ENCODE measurements around the gene ABCF1.

Gene ABCF1

DNA sequence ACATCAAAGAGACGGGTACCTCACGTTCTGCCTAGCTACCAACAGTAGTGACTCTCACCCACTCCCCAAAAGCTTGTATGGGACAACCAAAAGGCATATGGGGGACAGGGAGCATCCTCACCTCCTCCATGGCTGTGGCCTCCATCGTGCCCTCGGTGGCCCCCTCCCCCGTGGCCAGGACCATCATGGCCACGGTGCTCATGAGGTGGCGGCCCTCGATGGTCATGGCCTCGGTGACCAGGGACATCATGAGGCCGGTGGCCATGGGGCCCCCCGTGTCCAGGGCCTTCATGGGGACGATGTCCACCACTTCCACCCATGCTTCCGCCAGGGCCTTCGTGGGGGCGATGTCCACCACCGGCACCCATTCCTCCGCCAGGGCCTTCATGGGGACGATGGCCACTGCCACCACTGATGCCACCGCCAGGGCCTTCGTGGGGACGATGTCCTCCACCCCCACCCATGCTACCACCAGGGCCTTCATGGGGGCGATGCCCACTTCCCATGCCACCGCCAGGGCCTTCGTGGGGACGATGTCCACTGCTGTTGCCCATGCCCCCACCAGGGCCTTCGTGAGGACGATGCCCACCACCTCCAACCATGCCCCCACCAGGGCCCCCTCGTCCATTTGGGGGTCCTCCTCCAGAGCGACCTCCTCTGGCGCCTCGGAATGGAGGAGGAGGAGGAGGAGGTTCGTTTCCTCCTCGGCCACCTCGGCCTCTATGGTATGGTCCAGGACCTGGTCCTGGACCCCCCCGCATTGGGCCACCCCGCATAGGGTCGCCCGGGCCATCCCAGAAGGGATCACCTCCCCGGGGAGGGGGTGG lies 30.8 kb downstream of the ABCF1 start:
- no peak for DNase-seq

DNA sequence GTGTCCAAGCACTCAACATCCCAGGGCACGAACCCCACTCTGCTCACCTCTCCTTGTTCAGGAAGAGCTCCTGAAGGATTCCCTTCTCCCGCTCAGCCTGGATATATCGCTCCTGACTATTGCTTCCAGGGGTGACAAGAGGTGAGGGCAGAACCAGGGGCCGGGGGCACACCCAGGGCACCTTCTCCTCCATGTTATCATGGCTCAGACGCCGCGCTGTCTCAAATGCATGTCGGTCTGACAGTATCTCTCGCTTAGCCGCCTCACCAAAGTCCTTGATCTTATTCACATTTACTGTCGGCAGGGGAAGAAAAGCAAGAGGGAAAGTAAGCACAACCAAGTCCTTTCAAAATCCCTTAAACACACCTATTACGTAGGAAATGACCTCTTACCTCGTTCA lies 32.7 kb downstream of the ABCF1 start:
- no peak for DNase-seq

DNA sequence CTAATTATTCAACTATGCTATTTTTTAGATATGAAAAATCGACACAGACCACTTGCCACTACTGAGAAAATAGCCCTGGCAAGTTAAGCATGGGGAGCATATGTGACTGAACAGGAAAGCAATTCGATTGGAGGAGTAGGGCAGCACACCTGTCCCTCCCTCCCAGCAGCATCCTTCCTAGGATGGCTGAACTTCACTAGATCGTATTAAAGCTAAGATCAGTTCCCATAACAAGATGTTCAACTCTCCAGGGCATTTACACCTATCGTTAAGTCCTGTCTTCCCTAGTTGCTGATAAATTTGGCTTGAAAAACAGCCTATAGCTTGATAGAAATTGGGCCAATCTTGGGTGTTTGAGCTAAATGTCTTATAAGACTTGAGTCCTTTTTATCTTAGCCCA lies 38.8 kb downstream of the ABCF1 start:
- DNase-seq: no peak

DNA sequence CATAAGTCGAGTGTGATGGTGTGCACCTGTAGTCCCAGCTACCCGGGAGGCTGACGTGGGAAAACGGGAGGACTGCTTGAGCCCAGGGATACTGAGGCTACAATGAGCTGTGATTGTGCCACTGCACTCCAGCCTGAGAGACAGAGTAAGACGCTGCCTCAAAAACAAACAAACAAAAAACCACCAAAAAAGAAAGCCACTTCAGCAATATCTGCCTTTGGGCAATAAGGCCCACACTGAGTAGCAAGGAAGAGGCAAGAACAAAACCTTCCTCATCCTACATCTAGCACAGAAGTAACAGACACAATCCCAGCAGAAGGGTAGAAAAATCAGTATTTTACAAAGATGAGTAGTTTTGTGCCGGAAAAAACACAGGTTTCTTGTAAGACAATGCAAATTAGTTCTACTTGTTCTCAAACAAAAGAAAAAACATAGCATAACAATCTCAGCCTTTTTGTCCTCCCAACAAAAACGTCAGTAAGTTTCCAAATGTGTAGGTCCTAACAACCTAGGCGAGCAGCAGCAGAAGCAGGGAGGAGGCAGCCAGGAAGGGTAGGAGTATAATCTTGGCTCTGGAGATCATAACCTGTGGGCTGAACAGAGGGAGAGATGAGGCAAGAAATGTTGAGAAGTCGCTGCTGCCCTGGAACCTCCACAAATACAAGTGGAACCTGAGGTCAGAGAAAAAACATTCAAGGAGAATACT lies 40.1 kb downstream of the ABCF1 start:
- no peak for DNase-seq

DNA sequence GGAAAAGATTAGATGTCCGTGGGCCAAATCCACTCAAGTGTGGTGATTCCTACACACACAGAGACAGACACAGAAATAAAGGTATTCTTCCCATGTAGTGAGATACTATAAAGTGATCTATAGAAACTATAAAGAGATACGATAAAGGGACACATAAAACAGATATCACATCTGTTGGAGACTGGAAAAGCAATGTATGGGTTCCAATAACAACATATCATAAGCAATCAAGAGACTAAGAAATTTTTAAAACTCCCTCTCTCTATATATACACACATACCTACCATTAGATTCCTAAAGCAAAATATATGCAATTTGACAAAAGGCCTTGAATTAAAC lies 40.6 kb downstream of the ABCF1 start:
- DNase-seq: no peak

DNA sequence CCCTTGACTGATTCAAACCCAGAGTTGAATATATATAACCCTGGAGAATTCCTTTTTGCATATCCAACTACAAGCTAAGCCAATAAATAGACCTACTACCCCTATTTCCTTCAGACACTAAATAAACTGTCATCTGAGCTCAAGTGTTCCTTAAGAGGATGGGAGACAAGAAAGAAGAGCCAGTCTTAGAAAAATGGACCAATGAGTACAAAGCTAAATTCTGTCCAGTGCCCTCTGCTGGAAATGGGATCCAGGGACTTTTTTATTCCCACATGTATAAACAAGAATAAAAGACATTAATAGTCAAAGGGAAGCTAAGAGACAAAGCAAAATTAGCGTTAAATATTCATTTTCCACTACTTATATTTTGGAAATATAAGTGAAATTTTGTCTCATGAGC lies 41.0 kb downstream of the ABCF1 start:
- DNase-seq: no peak

DNA sequence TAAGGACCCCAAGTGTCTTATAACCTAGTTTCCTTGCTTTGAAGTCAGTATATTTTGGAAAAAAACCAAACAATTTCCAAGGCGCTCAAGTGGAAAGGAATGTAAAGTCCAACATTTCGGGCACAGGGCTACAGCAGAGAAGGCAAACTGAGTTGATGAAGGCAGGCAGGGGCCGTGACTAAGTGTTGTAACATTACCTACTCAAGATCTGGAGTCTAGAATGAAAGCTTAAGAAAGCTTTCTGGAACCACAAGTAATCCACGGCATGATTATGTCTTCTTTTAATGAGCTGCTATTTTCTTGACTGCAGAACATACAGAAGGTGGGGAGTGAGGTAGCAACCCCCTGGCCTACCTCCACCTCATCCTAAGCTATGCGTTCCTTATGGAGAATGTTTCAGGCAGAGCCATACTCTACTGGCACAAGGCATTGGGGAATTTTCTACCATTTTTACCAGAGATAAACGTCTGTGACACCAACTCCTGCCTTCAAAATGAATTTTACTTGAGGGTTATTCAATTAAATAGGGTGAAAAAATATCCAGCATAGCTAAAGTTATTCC lies 41.5 kb downstream of the ABCF1 start:
- DNase-seq: no peak

DNA sequence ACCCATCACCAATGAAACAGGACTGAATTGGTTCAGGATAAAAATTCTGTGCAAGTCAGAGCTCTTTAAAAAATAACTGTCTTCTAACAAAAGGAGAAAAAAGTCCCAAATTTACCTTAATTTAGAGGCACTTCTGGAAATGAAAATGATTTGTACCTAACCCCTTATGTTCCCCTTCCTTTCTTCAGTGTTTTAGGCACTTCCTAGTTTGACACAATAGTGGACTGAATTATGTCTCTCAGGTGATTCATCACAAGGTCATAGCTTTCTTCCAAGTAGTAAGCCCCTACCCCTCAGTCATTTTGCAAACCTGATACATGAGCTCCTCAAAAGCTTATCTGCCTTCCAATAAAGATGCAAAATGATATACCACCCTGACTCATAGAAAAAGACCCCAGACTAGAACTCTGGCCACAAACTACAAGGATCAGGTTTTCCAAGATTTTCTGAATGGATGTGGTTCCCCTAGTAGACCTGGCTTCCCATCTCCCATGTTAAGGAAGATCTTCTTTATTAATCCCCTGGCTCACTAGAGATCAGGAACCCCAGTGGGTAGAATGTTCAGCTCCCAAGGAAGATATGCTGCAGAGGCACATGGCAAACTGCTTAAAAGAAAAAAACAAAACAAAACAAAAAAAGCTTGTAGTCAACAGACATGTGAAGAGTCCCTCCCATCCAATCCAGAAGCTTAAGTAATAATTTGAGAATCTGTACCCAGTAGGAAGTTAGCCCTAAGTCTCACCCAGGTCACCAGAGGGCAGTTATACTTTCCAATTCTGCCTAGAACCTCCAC lies 42.2 kb downstream of the ABCF1 start:
- DNase-seq: no peak

DNA sequence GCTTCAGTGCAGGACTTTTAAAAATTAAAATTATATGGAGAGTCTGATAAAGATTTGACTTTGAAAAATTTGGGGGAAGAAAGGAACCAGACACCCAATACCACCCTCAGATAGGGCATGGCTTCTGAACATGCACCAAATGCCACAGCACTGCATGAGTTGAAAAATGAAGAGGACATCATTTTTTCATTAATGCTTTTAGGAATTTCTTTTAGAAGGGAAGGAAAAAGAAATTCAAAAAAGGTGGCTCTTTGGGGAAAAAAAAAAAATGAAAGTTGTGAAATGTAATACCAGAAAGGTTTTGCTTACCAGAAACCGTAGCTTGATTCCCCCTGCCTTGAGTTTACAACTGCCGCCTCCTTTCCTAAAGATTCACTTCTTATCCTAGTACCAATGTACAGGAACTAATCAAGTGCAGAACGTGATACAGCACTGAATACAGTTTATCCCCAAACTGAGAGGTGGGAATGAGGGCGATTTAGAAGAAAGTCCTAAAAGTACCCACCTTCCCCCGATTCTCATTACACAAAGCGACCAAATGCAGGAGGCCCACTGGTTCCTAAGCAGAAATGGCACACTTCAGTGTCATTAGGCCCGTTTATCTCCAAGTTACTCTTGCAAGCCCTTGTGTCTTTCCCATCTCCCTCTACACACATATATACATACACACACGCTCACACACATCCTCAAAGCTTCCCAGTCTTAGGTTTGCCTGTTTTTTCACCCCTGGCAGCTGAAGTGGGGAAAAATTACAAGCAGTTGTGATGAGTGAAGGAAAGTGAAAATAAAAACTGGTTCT lies 43.0 kb downstream of the ABCF1 start:
- no peak for DNase-seq

DNA sequence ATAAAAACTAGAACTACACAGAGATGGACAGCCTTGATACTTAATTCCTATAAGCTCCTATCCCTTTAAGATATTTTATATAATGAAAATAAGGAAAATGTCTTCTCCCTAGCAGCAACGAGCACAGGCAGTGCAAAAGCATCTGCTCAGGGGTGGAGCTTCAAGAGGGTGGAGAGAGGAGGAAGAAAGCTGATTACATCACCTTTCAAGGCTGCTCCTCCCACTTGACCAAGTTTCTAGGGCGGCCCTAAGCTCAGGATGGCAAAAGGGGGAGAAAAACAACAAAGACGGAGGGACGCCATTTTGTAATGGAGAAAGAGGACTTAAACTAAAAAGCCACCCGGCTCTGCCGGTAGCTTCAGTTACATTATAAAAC lies 43.6 kb downstream of the ABCF1 start:
- DNase-seq: peak; percentile 83

DNA sequence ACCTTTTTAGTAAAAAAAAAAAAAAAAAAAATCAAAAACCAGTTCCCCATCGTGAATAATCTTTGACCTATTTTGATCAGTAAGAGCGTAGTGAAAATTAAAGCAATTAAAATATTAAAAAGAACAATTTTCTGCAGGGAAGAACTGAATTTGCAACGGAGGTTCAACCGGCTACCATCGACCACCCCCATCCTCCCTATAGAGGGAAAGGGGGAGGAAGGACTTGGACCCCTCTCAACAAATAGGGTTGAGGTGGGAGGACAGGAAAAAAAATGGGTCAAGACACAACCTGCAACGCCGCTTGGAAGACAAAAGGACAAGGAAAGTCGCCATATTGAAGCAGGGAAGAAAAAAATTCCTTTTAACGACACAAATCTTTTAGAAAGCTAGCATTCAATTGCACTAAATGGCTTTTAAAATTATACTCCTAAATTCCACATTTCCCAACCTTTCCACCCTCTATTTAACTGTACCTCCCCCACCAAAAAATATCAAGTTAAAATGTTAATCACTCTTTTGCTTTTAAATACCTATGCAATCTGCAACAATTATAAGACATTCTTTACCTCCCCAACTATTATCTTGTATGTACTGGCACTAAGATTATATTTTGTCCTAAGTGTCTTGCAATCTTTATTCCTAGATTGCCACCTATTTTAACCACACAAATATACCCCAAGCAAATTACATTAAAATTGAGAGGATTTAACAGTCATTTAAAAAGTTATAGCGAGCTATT lies 44.1 kb downstream of the ABCF1 start:
- DNase-seq: peak; percentile 29

DNA sequence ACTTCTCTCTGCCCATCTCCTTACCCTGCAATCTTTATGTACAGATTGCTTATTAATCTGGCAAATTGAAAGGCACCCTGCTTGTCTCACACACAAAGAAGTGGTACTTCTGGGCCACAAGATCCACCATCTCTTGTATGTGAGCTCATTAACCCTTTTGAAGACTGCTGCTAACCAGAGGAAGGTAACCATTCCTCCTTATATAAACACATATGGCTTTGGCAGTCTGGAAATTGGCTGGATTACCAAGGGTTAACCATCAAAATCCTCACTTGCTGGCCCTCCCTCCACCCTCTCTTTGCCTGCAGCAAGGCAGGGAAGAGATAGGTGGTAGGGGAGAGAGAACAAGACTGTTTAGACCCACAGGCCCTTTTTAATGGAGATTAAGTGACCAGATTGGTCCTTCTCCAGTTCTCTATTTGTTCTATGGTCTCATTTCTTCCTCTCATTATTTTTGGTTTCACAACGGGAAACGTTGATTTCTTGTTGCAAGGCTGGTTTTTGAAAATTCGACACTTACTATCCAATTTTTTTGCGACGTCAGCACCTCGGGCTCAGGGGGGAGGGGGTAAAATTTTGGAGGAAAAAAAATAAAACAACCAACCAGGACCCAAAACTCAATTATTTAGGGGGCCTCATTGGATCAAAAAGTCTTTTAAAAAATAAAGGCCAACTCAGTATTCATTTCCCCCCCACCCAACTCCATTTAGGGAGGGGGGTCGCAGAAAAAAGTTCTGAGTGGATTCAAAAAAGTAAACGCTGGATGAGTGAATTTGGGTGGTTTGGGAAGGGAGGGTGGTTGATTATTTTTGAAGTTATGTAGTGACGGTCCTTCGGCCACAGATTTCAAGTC lies 44.9 kb downstream of the ABCF1 start:
- DNase-seq: peak; percentile 36

DNA sequence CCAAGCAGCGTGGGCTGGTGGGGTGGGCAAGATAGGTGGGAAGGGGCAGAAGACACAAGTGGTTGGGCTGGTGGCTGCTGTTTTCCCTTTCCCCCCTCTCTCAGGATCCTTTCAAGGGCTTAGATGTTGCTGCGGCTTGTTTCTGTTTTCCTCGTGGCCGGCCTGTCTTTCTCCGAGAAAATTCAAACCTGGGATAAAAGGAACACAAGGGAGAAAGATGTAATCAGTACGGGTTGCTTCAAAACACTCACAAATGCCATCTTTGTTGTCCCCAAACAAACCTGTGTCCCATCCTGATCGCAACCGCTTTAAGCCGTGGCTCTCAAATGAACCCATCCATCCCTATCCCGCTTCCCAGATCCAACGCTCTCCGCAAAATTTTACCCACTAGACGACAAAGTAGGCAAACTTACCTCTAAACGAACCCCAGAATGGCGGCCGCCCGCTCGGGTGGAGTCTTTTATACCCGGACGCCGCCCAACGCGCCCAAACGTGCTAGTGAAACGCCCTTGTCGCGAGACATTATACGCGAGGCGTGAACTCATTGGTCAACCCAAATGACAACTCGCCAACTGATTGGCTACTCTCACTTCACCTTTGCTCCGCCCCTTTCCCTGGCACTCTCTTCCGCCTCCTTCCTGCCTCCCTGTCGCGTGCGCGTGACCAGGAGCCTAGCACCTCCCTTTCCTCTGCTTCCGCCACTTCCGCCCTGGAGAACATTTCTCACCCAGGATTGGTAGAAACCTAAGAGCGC lies 45.7 kb downstream of the ABCF1 start, which contains the start of gene PPP1R10:
Gene PPP1R10 (minus strand): TSS at position 433 of the 754 bp plus-strand sequence. CDS start 7,299 bp downstream, outside the sequence.
- DNase-seq: peak; percentile 97

DNA sequence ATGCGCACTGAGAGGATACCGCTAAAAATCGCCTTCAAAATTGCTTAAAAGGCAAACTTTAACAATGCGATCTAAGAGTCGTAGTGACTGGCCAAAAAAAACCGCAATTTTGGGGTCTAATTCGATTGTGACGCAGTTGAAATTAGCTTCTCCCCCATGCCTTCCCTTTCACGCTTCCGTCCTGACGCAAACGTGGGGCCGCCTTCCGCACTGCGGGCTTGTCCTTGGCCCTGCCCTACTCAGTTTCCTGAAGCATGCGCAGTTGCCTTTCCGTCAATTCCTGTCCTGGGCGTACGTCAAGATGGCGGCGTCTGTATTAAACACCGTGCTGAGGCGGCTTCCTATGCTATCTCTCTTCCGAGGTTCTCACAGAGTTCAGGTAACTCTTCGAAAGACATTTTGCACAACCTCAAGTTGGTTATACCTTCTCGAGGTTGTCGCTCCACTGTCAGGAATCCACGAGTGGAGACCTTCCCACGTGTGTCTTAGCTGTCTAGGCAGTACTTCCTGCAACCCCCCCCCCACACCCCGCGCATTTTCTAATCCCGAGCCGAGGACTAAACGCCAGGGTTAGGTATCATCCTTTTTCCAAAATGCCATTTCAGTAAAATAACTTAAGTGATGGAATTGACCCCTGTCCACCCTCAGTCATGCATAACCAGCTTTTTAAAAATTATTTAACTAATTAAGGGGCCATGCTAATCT lies 46.5 kb downstream of the ABCF1 start, which contains the start of gene MRPS18B:
Gene MRPS18B (plus strand): TSS at position 276 of the 705 bp plus-strand sequence. CDS start 26 bp downstream, at position 302.
- DNase-seq: peak; percentile 98

DNA sequence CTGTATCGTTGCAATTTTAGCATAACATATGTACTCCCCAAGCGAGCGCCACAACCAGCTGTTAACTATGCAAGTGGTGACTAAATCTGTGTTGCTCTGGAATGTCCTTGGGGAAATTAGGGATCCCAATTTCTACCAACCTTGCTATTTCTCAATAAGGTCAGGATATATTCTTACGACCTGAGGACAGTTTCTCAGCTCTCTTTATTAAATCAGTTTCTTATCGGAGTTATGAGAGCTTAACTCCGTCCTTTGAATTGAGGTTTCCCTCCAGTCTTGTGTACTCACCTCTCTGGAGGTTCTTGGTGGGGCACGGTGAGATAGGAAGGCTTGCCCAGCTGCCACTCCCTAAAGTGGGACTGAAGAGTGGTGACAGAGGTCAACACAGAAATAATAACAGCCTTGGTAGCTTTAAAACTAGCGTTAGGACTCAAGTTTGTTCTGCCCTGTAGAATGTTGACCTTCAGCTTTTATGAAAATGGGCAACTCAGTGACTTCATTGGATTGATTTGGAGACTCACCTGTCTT lies 47.1 kb downstream of the ABCF1 start:
- no peak for DNase-seq

DNA sequence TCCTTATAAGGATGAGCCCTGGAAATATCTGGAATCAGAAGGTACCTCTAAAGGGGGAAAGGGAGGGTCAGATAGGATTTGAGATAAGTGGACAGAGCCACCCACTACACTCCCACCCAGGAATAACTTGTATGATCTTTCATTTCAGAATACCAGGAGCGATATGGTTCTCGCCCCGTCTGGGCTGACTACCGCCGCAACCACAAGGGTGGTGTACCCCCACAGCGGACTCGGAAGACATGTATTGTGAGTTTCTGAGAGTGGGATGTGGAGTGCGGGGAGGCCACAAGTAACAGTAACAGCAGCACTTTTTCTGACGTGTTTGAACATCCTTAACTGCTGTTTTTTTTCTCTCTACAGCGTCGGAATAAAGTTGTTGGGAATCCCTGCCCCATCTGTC lies 48.3 kb downstream of the ABCF1 start:
- DNase-seq: no peak

DNA sequence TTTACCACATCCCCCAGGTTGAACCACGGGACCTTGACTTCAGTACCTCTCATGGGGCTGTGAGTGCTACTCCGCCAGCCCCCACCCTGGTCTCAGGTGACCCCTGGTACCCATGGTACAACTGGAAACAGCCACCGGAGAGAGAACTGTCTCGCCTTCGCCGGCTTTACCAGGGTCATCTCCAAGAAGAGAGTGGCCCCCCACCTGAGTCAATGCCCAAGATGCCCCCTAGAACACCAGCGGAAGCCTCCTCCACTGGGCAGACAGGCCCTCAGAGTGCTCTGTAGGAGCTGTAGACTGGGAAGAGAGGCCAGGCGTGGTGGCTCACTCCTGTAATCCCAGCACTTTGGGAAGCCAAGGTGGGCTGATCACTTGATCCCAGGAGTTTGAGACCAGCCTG lies 54.3 kb downstream of the ABCF1 start:
- DNase-seq: no peak

DNA sequence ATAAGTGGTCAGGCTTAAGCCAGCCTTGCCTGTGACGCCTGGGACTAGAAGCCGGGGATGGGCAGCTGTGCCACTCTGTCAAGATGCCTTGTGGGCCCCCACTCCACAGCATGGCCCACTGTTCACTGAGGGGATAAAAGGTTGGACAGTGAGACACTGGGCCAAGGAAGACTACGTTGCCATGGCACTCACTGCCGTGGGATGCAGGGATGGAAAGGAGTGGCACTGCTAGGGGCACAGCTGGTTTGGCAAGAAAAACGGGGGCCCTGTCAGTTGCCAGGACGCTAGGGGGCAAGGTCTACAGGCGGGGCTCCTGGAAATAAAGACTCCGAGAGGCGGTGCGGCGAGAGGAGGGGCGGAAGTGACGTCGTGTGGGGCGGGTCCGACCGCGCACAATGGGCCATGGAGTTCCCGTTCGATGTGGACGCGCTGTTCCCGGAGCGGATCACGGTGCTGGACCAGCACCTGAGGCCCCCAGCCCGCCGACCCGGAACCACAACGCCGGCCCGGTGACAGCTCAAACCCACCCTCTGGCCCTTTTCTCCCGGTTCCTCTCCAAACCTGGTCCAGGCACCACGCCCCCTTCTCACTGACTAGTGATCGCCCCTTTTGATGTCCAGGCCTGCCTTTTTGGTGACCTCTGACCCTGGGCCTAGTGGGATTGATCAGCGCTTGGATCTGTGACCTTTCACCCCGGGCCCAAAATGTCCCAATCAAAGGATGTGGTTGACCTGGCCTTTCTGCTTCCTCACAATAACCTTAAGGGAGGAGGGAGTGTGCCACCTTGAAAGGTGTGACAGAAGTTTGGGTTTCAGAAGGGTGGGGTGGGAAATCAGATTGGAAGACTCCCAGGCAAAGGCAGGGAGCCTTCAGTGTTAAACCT lies 55.5 kb downstream of the ABCF1 start, which contains the start of gene ATAT1:
Gene ATAT1 (plus strand): TSS at position 391 of the 883 bp plus-strand sequence.
- DNase-seq: peak; percentile 89

All from activated naive CD4-positive, alpha-beta T cell treated with anti-CD3 and anti-CD28 coated beads, Interleukin-2, amount 50 U/mL, for 16 hours (primary cell).